Measurements from ENCODE around the gene KIF20B.

Gene KIF20B

GRCh38 chr10:89783406-89783805 is 82.0 kb downstream of the KIF20B start:
- H3K4me1 ChIP-seq (ENCODE audit: control insufficient read depth, insufficient read depth, low read length) = no peaks in the 10 kb centered on the region
- peaks cover 6% of the 10 kb centered on the region for H3K36me3 ChIP-seq (ENCODE audit: control insufficient read depth, insufficient read depth, low read length)
- H3K9me3 ChIP-seq (ENCODE audit: control insufficient read depth, insufficient read depth, low read length) = no peaks in the 10 kb centered on the region
- no peaks in the 10 kb centered on the region for H3K27me3 ChIP-seq (ENCODE audit: control insufficient read depth, insufficient read depth, low read length)
- H3K4me3 ChIP-seq (ENCODE audit: low read depth, low read length) = no peak overlapping the region
- H3K9ac ChIP-seq (ENCODE audit: low read depth, low read length) = no peak overlapping the region

GRCh38 chr10:89785095-89785494 is 83.7 kb downstream of the KIF20B start:
- Histone ChIP-seq H3K9me3 (ENCODE audit: control insufficient read depth, insufficient read depth, low read length) (no peaks in the 10 kb centered on the region), H3K36me3 (ENCODE audit: control insufficient read depth, insufficient read depth, low read length) (peaks cover 6% of the 10 kb centered on the region), H3K4me1 (ENCODE audit: control insufficient read depth, insufficient read depth, low read length) (no peaks in the 10 kb centered on the region), H3K9ac (ENCODE audit: low read depth, low read length) (no peak overlapping the region), H3K4me3 (ENCODE audit: low read depth, low read length) (no peak overlapping the region), H3K27me3 (ENCODE audit: control insufficient read depth, insufficient read depth, low read length) (no peaks in the 10 kb centered on the region)

GRCh38 chr10:89789188-89789877 is 87.9 kb downstream of the KIF20B start:
- H3K4me1 ChIP-seq (ENCODE audit: control insufficient read depth, insufficient read depth, low read length) = no peaks in the 10 kb centered on the region
- H3K36me3 ChIP-seq (ENCODE audit: control insufficient read depth, insufficient read depth, low read length) = no peaks in the 10 kb centered on the region
- no peak overlapping the region for H3K4me3 ChIP-seq (ENCODE audit: low read depth, low read length)
- H3K9ac ChIP-seq (ENCODE audit: low read depth, low read length) = no peak overlapping the region
- no peaks in the 10 kb centered on the region for H3K27me3 ChIP-seq (ENCODE audit: control insufficient read depth, insufficient read depth, low read length)
- no peaks in the 10 kb centered on the region for H3K9me3 ChIP-seq (ENCODE audit: control insufficient read depth, insufficient read depth, low read length)

- Histone ChIP-seq H3K9me3 (ENCODE audit: control insufficient read depth, insufficient read depth, low read length) (no peaks in the 10 kb centered on the region), H3K36me3 (ENCODE audit: control insufficient read depth, insufficient read depth, low read length) (no peaks in the 10 kb centered on the region), H3K4me1 (ENCODE audit: control insufficient read depth, insufficient read depth, low read length) (peaks cover 4% of the 10 kb centered on the region), H3K9ac (ENCODE audit: low read depth, low read length) (no peak overlapping the region), H3K4me3 (ENCODE audit: low read depth, low read length) (no peak overlapping the region), H3K27me3 (ENCODE audit: control insufficient read depth, insufficient read depth, low read length) (no peaks in the 10 kb centered on the region)
Measured at GRCh38 chr10:89792187-89792586, 90.8 kb downstream of the KIF20B start.

GRCh38 chr10:89793649-89794254 is 92.4 kb downstream of the KIF20B start:
- H3K4me3 ChIP-seq (ENCODE audit: low read depth, low read length) = no peak overlapping the region
- H3K36me3 ChIP-seq (ENCODE audit: control insufficient read depth, insufficient read depth, low read length) = no peaks in the 10 kb centered on the region
- H3K9ac ChIP-seq (ENCODE audit: low read depth, low read length) = no peak overlapping the region
- H3K27me3 ChIP-seq (ENCODE audit: control insufficient read depth, insufficient read depth, low read length) = no peaks in the 10 kb centered on the region
- H3K4me1 ChIP-seq (ENCODE audit: control insufficient read depth, insufficient read depth, low read length) = peaks cover 4% of the 10 kb centered on the region
- no peaks in the 10 kb centered on the region for H3K9me3 ChIP-seq (ENCODE audit: control insufficient read depth, insufficient read depth, low read length)

GRCh38 chr10:89795840-89796239 is 94.5 kb downstream of the KIF20B start:
- no peaks in the 10 kb centered on the region for H3K36me3 ChIP-seq (ENCODE audit: control insufficient read depth, insufficient read depth, low read length)
- H3K27me3 ChIP-seq (ENCODE audit: control insufficient read depth, insufficient read depth, low read length) = no peaks in the 10 kb centered on the region
- peaks cover 4% of the 10 kb centered on the region for H3K4me1 ChIP-seq (ENCODE audit: control insufficient read depth, insufficient read depth, low read length)
- no peaks in the 10 kb centered on the region for H3K9me3 ChIP-seq (ENCODE audit: control insufficient read depth, insufficient read depth, low read length)
- no peak overlapping the region for H3K4me3 ChIP-seq (ENCODE audit: low read depth, low read length)
- no peak overlapping the region for H3K9ac ChIP-seq (ENCODE audit: low read depth, low read length)

- Histone ChIP-seq H3K27me3 (ENCODE audit: control insufficient read depth, insufficient read depth, low read length) (no peaks in the 10 kb centered on the region), H3K9ac (ENCODE audit: low read depth, low read length) (no peak overlapping the region), H3K4me1 (ENCODE audit: control insufficient read depth, insufficient read depth, low read length) (peaks cover 4% of the 10 kb centered on the region), H3K36me3 (ENCODE audit: control insufficient read depth, insufficient read depth, low read length) (no peaks in the 10 kb centered on the region), H3K9me3 (ENCODE audit: control insufficient read depth, insufficient read depth, low read length) (no peaks in the 10 kb centered on the region), H3K4me3 (ENCODE audit: low read depth, low read length) (no peak overlapping the region)
Measured at GRCh38 chr10:89798092-89798491, 96.7 kb downstream of the KIF20B start.

- Histone ChIP-seq H3K27me3 (ENCODE audit: control insufficient read depth, insufficient read depth, low read length) (no peaks in the 10 kb centered on the region), H3K4me1 (ENCODE audit: control insufficient read depth, insufficient read depth, low read length) (peaks cover 4% of the 10 kb centered on the region), H3K4me3 (ENCODE audit: low read depth, low read length) (no peak overlapping the region), H3K9me3 (ENCODE audit: control insufficient read depth, insufficient read depth, low read length) (no peaks in the 10 kb centered on the region), H3K36me3 (ENCODE audit: control insufficient read depth, insufficient read depth, low read length) (no peaks in the 10 kb centered on the region), H3K9ac (ENCODE audit: low read depth, low read length) (no peak overlapping the region)
Measured at GRCh38 chr10:89799573-89799972, 98.2 kb downstream of the KIF20B start.

- Histone ChIP-seq H3K36me3 (ENCODE audit: control insufficient read depth, insufficient read depth, low read length) (no peaks in the 10 kb centered on the region), H3K27me3 (ENCODE audit: control insufficient read depth, insufficient read depth, low read length) (no peaks in the 10 kb centered on the region), H3K9me3 (ENCODE audit: control insufficient read depth, insufficient read depth, low read length) (no peaks in the 10 kb centered on the region), H3K9ac (ENCODE audit: low read depth, low read length) (no peak overlapping the region), H3K4me1 (ENCODE audit: control insufficient read depth, insufficient read depth, low read length) (no peaks in the 10 kb centered on the region), H3K4me3 (ENCODE audit: low read depth, low read length) (no peak overlapping the region)
Measured at GRCh38 chr10:89805599-89806013, 104.2 kb downstream of the KIF20B start.

- Histone ChIP-seq H3K27me3 (ENCODE audit: control insufficient read depth, insufficient read depth, low read length) (no peaks in the 10 kb centered on the region), H3K4me3 (ENCODE audit: low read depth, low read length) (no peak overlapping the region), H3K4me1 (ENCODE audit: control insufficient read depth, insufficient read depth, low read length) (no peaks in the 10 kb centered on the region), H3K36me3 (ENCODE audit: control insufficient read depth, insufficient read depth, low read length) (no peaks in the 10 kb centered on the region), H3K9ac (ENCODE audit: low read depth, low read length) (no peak overlapping the region), H3K9me3 (ENCODE audit: control insufficient read depth, insufficient read depth, low read length) (no peaks in the 10 kb centered on the region)
Measured at GRCh38 chr10:89808842-89809241, 107.5 kb downstream of the KIF20B start.

- H3K27me3 ChIP-seq (ENCODE audit: control insufficient read depth, insufficient read depth, low read length) = no peaks in the 10 kb centered on the region
- H3K9ac ChIP-seq (ENCODE audit: low read depth, low read length) = no peak overlapping the region
- no peaks in the 10 kb centered on the region for H3K9me3 ChIP-seq (ENCODE audit: control insufficient read depth, insufficient read depth, low read length)
- H3K4me3 ChIP-seq (ENCODE audit: low read depth, low read length) = no peak overlapping the region
- no peaks in the 10 kb centered on the region for H3K36me3 ChIP-seq (ENCODE audit: control insufficient read depth, insufficient read depth, low read length)
- no peaks in the 10 kb centered on the region for H3K4me1 ChIP-seq (ENCODE audit: control insufficient read depth, insufficient read depth, low read length)
Measured at GRCh38 chr10:89809766-89810165, 108.4 kb downstream of the KIF20B start.

- Histone ChIP-seq H3K4me1 (ENCODE audit: control insufficient read depth, insufficient read depth, low read length) (no peaks in the 10 kb centered on the region), H3K4me3 (ENCODE audit: low read depth, low read length) (no peak overlapping the region), H3K36me3 (ENCODE audit: control insufficient read depth, insufficient read depth, low read length) (no peaks in the 10 kb centered on the region), H3K9ac (ENCODE audit: low read depth, low read length) (no peak overlapping the region), H3K27me3 (ENCODE audit: control insufficient read depth, insufficient read depth, low read length) (no peaks in the 10 kb centered on the region), H3K9me3 (ENCODE audit: control insufficient read depth, insufficient read depth, low read length) (no peaks in the 10 kb centered on the region)
Measured at GRCh38 chr10:89810908-89811525, 109.6 kb downstream of the KIF20B start.
